Esophagus muscularis mucosa (tissue), 4 donors: Measurements from ENCODE around the gene SIRPG. TPM values are rescaled to one million over a fixed set of nuclear protein-coding genes. Genes with fewer than 3 reads are reported as not detected.

Experiments
- DNase-seq: peaks from one replicate; pipeline ENCODE4 v3.0.0-alpha.2; 2017; ENCODE audit errors: extremely low spot score
- H3K27ac ChIP-seq, 4 donors: fragments of 200-600 bp; sonication (generic); replicated peaks in 1 of 4; 1 replicate in 3 of 4; 2 replicates in 1 of 4; pipeline ENCODE4 v1.5.1; 2016 to 2019; ENCODE audit warnings: mild to moderate bottlenecking in 1 of 4
- H3K27me3 ChIP-seq, 4 donors: fragments of 200-600 bp; sonication (generic); one replicate each; pipeline versions ENCODE4 v1.5.1 to v1.6.0; 2016 to 2019
- H3K36me3 ChIP-seq, 4 donors: fragments of 200-600 bp; sonication (generic); one replicate each; pipeline ENCODE4 v1.5.1; 2016 to 2019
- H3K4me1 ChIP-seq, 4 donors: fragments of 200-600 bp; sonication (generic); one replicate each; pipeline ENCODE4 v1.5.1; 2016 to 2019
- H3K4me3 ChIP-seq, 4 donors: fragments of 200-600 bp; sonication (generic); 1 replicate in 2 of 4; 2 replicates in 2 of 4; pipeline ENCODE4 v1.5.1; 2016 to 2019; ENCODE audit warnings: mild to moderate bottlenecking in 4 of 4, moderate library complexity in 1 of 4
- H3K9me3 ChIP-seq, 4 donors: fragments of 200-600 bp; sonication (generic); 1 replicate in 3 of 4; 2 replicates in 1 of 4; pipeline ENCODE4 v1.5.1; 2016 to 2019
- EP300 ChIP-seq: sonication (generic); formaldehyde crosslinking; IDR thresholded peaks from one replicate; pipeline ENCODE4 v1.6.1; 2017; ENCODE audit warnings: antibody characterized with exemption
- POLR2A ChIP-seq: fragments of 450-650 bp; IDR thresholded peaks from one replicate; pipeline ENCODE4 v1.6.1; 2017; ENCODE audit warnings: antibody characterized with exemption, moderate library complexity, mild to moderate bottlenecking, low read depth
- POLR2AphosphoS5 ChIP-seq, 2 donors: sonication (generic); formaldehyde crosslinking; IDR thresholded peaks; one replicate each; pipeline ENCODE4 v1.6.1; 2017; ENCODE audit warnings: antibody characterized with exemption in 2 of 2
- WGBS: methylation state at CpG from one replicate; pipeline ENCODE4 v1.1.5; 2018; 5-methylcytosine and 5-hydroxymethylcytosine counted together
- intact Hi-C: fragments of 100-400 bp; cut with DNase I; formaldehyde crosslinking; loops from one replicate; pipeline ENCODE4 v1.15.1; 2023
- total RNA-seq, 4 donors: library from RNA; depleted of rRNA; stranded (reverse); fragments of >200 nt; gene quantifications; one replicate each; pipeline versions ENCODE4 v1.1.0 to v1.2.1, GENCODE V29; 2016
- TF ChIP-seq, protein P1 (sequence below), 3 experiments: fragments of 200-600 bp in 2 of 3; fragments of 450-650 bp in 1 of 3; sonication (generic) in 2 of 3; IDR thresholded peaks; one replicate each; pipeline ENCODE4 v1.5.1; 2017 to 2019; ENCODE audit warnings: antibody characterized with exemption in 3 of 3, mild to moderate bottlenecking in 2 of 3, moderate library complexity in 1 of 3

The SIRPG gene
- total RNA-seq, 4 donors from 2014 or later = not detected

GRCh38 chr20:1686151-1686748 lies 28.7 kb upstream of the SIRPG start:
- no peaks in the 10 kb centered on the region for H3K4me1 ChIP-seq
- intact Hi-C loops = no loop called here
- H3K4me3 ChIP-seq = no peak overlapping the region
- H3K36me3 ChIP-seq = no peaks in the 10 kb centered on the region
- TF ChIP-seq, protein P1, sequence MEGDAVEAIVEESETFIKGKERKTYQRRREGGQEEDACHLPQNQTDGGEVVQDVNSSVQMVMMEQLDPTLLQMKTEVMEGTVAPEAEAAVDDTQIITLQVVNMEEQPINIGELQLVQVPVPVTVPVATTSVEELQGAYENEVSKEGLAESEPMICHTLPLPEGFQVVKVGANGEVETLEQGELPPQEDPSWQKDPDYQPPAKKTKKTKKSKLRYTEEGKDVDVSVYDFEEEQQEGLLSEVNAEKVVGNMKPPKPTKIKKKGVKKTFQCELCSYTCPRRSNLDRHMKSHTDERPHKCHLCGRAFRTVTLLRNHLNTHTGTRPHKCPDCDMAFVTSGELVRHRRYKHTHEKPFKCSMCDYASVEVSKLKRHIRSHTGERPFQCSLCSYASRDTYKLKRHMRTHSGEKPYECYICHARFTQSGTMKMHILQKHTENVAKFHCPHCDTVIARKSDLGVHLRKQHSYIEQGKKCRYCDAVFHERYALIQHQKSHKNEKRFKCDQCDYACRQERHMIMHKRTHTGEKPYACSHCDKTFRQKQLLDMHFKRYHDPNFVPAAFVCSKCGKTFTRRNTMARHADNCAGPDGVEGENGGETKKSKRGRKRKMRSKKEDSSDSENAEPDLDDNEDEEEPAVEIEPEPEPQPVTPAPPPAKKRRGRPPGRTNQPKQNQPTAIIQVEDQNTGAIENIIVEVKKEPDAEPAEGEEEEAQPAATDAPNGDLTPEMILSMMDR (IDR thresholded peaks at IDR 0.05) = no peak
- TF ChIP-seq POLR2AphosphoS5 (IDR thresholded peaks at IDR 0.05) (no peak), POLR2A (no peak), EP300 (no peak)
- peaks cover 0 to 11% (median 3%) of the 10 kb centered on the region in 4 donors for H3K9me3 ChIP-seq
- 76% methylated on average over 2 of the region's 3 CpGs for WGBS
- H3K27me3 ChIP-seq = peaks cover 0 to 21% (median 0%) of the 10 kb centered on the region in 4 donors
- H3K27ac ChIP-seq = no peak overlapping the region
- peak; percentile 91 for DNase-seq

GRCh38 chr20:1685304-1686052 lies 27.9 kb upstream of the SIRPG start:
- WGBS = 79% methylated on average over 5 of the region's 5 CpGs
- DNase-seq = peak; percentile 74
- Histone ChIP-seq H3K4me3 (no peak overlapping the region), H3K9me3 (peaks cover 0 to 6% (median 2%) of the 10 kb centered on the region in 4 donors), H3K27ac (no peak overlapping the region), H3K27me3 (peaks cover 0 to 14% (median 0%) of the 10 kb centered on the region in 4 donors), H3K4me1 (no peaks in the 10 kb centered on the region), H3K36me3 (no peaks in the 10 kb centered on the region)
- no peak for TF ChIP-seq EP300
- TF ChIP-seq, protein P1 (IDR thresholded peaks at IDR 0.05) = no peak
- TF ChIP-seq POLR2A = no peak
- no peak for TF ChIP-seq POLR2AphosphoS5 (IDR thresholded peaks at IDR 0.05)
- intact Hi-C loops = no loop called here

DNA sequence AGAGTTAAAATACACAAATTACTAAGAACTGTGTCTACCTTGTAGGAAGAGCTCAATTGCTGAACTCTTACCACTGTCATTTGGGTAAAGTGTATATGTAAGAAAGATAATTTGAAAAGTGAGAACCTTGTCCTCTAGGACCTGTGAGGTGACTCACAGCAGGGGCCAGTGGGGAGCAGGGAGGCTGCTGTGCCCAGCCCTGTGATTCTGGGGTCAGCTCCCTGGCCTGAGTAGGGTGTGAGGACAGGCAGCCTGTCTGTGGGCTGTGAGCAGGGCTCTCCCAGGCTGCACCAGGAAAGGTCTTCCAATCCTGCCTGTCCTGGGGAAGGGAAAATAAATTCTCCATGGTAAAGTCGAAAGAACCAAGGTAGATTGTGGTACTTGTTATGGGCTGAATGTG lies 27.3 kb upstream of the SIRPG start:
- Histone ChIP-seq H3K27ac (no peak overlapping the region), H3K9me3 (peaks cover 0 to 6% (median 2%) of the 10 kb centered on the region in 4 donors), H3K4me1 (no peaks in the 10 kb centered on the region), H3K4me3 (no peak overlapping the region), H3K36me3 (no peaks in the 10 kb centered on the region), H3K27me3 (peaks cover 0 to 10% (median 0%) of the 10 kb centered on the region in 4 donors)
- DNase-seq = peak; percentile 64
- intact Hi-C loops = no loop called here
- 82% methylated on average over 1 of the region's 1 CpG for WGBS
- TF ChIP-seq, protein P1 (IDR thresholded peaks at IDR 0.05) = no peak
- no peak for TF ChIP-seq POLR2A
- no peak for TF ChIP-seq POLR2AphosphoS5 (IDR thresholded peaks at IDR 0.05)
- TF ChIP-seq EP300 = no peak

GRCh38 chr20:1676650-1677049 lies 19.1 kb upstream of the SIRPG start:
- DNase-seq = peak; percentile 34
- peaks cover 0 to 1% (median 0%) of the 10 kb centered on the region in 4 donors for H3K9me3 ChIP-seq
- H3K4me1 ChIP-seq = no peaks in the 10 kb centered on the region
- H3K36me3 ChIP-seq = no peaks in the 10 kb centered on the region
- H3K27ac ChIP-seq = no peak overlapping the region
- intact Hi-C loops = no loop called here
- H3K4me3 ChIP-seq = no peak overlapping the region
- TF ChIP-seq POLR2A (no peak), POLR2AphosphoS5 (IDR thresholded peaks at IDR 0.05) (no peak), EP300 (no peak)
- TF ChIP-seq, protein P1 (IDR thresholded peaks at IDR 0.05) = no peak
- H3K27me3 ChIP-seq = peaks cover 0 to 3% (median 0%) of the 10 kb centered on the region in 4 donors
- 78% methylated on average over 6 of the region's 6 CpGs for WGBS
